ENCODE results near the gene EPHA2. TPM values are rescaled to one million over a fixed set of nuclear protein-coding genes. Genes with fewer than 3 reads are reported as not detected.
"Not testable (repeated sequence)": the region's sequence is repeated elsewhere in the genome, so short reads cannot be mapped to it uniquely, and the experiment has no call there.

EPHA2 gene
- total RNA-seq, 1 donor from 2014 or later = 71.1 TPM

GRCh38 chr1:16168144-16168495, 12.3 kb upstream of the EPHA2 start:
- not testable (repeated sequence) for DNase-seq (ENCODE audit: low read depth in 2 of 2)

GRCh38 chr1:16167331-16168143, 11.7 kb upstream of the EPHA2 start:
- no peak for DNase-seq (ENCODE audit: low read depth in 2 of 2)

GRCh38 chr1:16166117-16166516, 10.2 kb upstream of the EPHA2 start:
- no peak for DNase-seq (ENCODE audit: low read depth in 2 of 2)

- no peak for DNase-seq (ENCODE audit: low read depth in 2 of 2)
These were observed 9.7 kb upstream of the EPHA2 start for GRCh38 chr1:16165548-16165947.

GRCh38 chr1:16165073-16165364, 9.2 kb upstream of the EPHA2 start:
- no peak for DNase-seq (ENCODE audit: low read depth in 2 of 2)

- DNase-seq (ENCODE audit: low read depth in 2 of 2) = peak; percentile 82 to 96
These were observed 8.6 kb upstream of the EPHA2 start for GRCh38 chr1:16164213-16165072.

- not testable (repeated sequence) for DNase-seq (ENCODE audit: low read depth in 2 of 2)
These were observed 7.8 kb upstream of the EPHA2 start for GRCh38 chr1:16163608-16164212.

- no peak for DNase-seq (ENCODE audit: low read depth in 2 of 2)
These were observed 6.4 kb upstream of the EPHA2 start for GRCh38 chr1:16162163-16162822.

GRCh38 chr1:16161717-16162116, 5.8 kb upstream of the EPHA2 start:
- DNase-seq (ENCODE audit: low read depth in 2 of 2) = no peak

- no peak for DNase-seq (ENCODE audit: low read depth in 2 of 2)
These were observed 3.3 kb upstream of the EPHA2 start for GRCh38 chr1:16158993-16159831.

- DNase-seq (ENCODE audit: low read depth in 2 of 2) = no peak
These were observed 2.2 kb upstream of the EPHA2 start for GRCh38 chr1:16158025-16158424.

GRCh38 chr1:16156848-16157495, 1.1 kb upstream of the EPHA2 start:
- peak in 1 of 2 donors; percentile 70 for DNase-seq (ENCODE audit: low read depth in 2 of 2)

GRCh38 chr1:16153999-16154673, 1.7 kb downstream of the EPHA2 start:
- no peak for DNase-seq (ENCODE audit: low read depth in 2 of 2)

- DNase-seq (ENCODE audit: low read depth in 2 of 2) = no peak
These were observed 2.5 kb downstream of the EPHA2 start for GRCh38 chr1:16153096-16153998.

GRCh38 chr1:16152481-16153087, 3.3 kb downstream of the EPHA2 start:
- DNase-seq (ENCODE audit: low read depth in 2 of 2) = peak in 1 of 2 donors; percentile 81

GRCh38 chr1:16151995-16152384, 3.9 kb downstream of the EPHA2 start:
- DNase-seq (ENCODE audit: low read depth in 2 of 2) = no peak

- DNase-seq (ENCODE audit: low read depth in 2 of 2) = peak in 1 of 2 donors; percentile 81
These were observed 4.5 kb downstream of the EPHA2 start for GRCh38 chr1:16151196-16151994.

GRCh38 chr1:16150508-16150907, 5.4 kb downstream of the EPHA2 start:
- DNase-seq (ENCODE audit: low read depth in 2 of 2) = no peak
